ENCODE results near the gene RTL5. TPM values are rescaled to one million over a fixed set of nuclear protein-coding genes. Genes with fewer than 3 reads are reported as not detected.

The RTL5 gene
- total RNA-seq, 1 donor from 2014 or later = 0.13 TPM

GRCh38 chrX:72110051-72110875 is 21.5 kb downstream of the RTL5 start:
- no peak for DNase-seq (ENCODE audit: low read depth in 2 of 2)

- no peak for DNase-seq (ENCODE audit: low read depth in 2 of 2)
Observed at GRCh38 chrX:72108666-72109065, 23.0 kb downstream of the RTL5 start.

- DNase-seq (ENCODE audit: low read depth in 2 of 2) = no peak
Observed at GRCh38 chrX:72107841-72108595, 23.7 kb downstream of the RTL5 start.

GRCh38 chrX:72107320-72107719 is 24.4 kb downstream of the RTL5 start:
- no peak for DNase-seq (ENCODE audit: low read depth in 2 of 2)

- no peak for DNase-seq (ENCODE audit: low read depth in 2 of 2)
Observed at GRCh38 chrX:72105436-72105835, 26.3 kb downstream of the RTL5 start.

GRCh38 chrX:72102760-72103159 is 29.0 kb downstream of the RTL5 start:
- peak; percentile 40 to 60 for DNase-seq (ENCODE audit: low read depth in 2 of 2)

- DNase-seq (ENCODE audit: low read depth in 2 of 2) = no peak
Observed at GRCh38 chrX:72102126-72102525, 29.6 kb downstream of the RTL5 start.

GRCh38 chrX:72101597-72102037 is 30.1 kb downstream of the RTL5 start:
- DNase-seq (ENCODE audit: low read depth in 2 of 2) = no peak

GRCh38 chrX:72100824-72101351 is 30.8 kb downstream of the RTL5 start:
- no peak for DNase-seq (ENCODE audit: low read depth in 2 of 2)

GRCh38 chrX:72100051-72100755 is 31.5 kb downstream of the RTL5 start:
- no peak for DNase-seq (ENCODE audit: low read depth in 2 of 2)

GRCh38 chrX:72097098-72097497 is 34.6 kb downstream of the RTL5 start:
- DNase-seq (ENCODE audit: low read depth in 2 of 2) = no peak

GRCh38 chrX:72095370-72095769 is 36.3 kb downstream of the RTL5 start:
- DNase-seq (ENCODE audit: low read depth in 2 of 2) = peak; percentile 28 to 70

- peak; percentile 85 to 88 for DNase-seq (ENCODE audit: low read depth in 2 of 2)
Observed at GRCh38 chrX:72094894-72095293, 36.8 kb downstream of the RTL5 start.

- DNase-seq (ENCODE audit: low read depth in 2 of 2) = no peak
Observed at GRCh38 chrX:72089254-72089653, 42.5 kb downstream of the RTL5 start.

- DNase-seq (ENCODE audit: low read depth in 2 of 2) = no peak
Observed at GRCh38 chrX:72088761-72089160, 43.0 kb downstream of the RTL5 start.

GRCh38 chrX:72086995-72087394 is 44.7 kb downstream of the RTL5 start:
- DNase-seq (ENCODE audit: low read depth in 2 of 2) = no peak

GRCh38 chrX:72084114-72084513 is 47.6 kb downstream of the RTL5 start:
- no peak for DNase-seq (ENCODE audit: low read depth in 2 of 2)

GRCh38 chrX:72083291-72083690 is 48.4 kb downstream of the RTL5 start:
- DNase-seq (ENCODE audit: low read depth in 2 of 2) = no peak

GRCh38 chrX:72081605-72082320 is 50.0 kb downstream of the RTL5 start:
- no peak for DNase-seq (ENCODE audit: low read depth in 2 of 2)

- no peak for DNase-seq (ENCODE audit: low read depth in 2 of 2)
Observed at GRCh38 chrX:72080800-72081199, 50.9 kb downstream of the RTL5 start.

- DNase-seq (ENCODE audit: low read depth in 2 of 2) = no peak
Observed at GRCh38 chrX:72080150-72080549, 51.6 kb downstream of the RTL5 start.
